ENCODE results near the gene S100PBP. TPM values are rescaled to one million over a fixed set of nuclear protein-coding genes. Genes with fewer than 3 reads are reported as not detected.
A peak's percentile ranks its signal among the peaks of the same experiment; 100 is the strongest.

S100PBP gene
- total and polyA plus RNA-seq, 2 of the 13 experiments (the other 11 are each of a cell fraction or from before 2014, with no cell fraction given), result 20.4 to 26.1 TPM

DNA sequence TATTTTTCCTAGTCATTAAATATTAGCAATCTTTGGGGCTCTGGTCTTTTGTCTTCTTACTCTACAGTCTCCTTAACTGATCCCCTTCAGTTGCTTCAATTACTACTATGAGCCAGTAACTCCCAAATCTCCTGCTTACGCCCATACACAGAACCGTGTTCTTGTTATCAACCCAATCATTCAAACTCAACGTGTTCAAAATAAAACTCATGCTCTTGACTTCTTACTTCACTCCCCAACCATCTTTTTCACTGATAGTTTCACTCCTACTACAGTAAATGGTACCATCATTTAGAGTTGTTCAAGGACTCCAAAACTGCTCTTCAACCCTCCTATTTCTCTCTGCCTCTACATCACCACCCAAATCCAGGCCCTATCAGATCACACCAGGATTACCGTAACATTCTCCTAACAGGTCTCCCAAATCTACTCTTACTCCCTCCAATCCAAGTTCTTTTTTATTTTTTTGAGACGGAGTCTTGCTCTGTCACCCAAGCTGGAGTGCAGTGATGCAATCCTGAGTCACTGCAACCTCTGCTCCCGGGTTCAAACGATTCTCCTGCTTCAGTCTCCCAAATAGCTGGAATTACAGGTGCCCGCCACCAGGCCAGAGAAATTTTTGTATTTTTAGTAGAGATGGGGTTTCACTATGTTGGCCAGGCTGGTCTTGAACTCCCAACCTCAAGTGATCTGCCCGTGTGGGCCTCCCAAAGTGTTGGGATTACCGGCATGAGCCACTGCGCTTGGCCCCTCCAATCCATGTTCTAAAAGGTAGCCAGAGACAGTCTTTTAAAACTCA, 3.3 kb upstream of the S100PBP start (continued):
- TF ChIP-seq, protein P1, sequence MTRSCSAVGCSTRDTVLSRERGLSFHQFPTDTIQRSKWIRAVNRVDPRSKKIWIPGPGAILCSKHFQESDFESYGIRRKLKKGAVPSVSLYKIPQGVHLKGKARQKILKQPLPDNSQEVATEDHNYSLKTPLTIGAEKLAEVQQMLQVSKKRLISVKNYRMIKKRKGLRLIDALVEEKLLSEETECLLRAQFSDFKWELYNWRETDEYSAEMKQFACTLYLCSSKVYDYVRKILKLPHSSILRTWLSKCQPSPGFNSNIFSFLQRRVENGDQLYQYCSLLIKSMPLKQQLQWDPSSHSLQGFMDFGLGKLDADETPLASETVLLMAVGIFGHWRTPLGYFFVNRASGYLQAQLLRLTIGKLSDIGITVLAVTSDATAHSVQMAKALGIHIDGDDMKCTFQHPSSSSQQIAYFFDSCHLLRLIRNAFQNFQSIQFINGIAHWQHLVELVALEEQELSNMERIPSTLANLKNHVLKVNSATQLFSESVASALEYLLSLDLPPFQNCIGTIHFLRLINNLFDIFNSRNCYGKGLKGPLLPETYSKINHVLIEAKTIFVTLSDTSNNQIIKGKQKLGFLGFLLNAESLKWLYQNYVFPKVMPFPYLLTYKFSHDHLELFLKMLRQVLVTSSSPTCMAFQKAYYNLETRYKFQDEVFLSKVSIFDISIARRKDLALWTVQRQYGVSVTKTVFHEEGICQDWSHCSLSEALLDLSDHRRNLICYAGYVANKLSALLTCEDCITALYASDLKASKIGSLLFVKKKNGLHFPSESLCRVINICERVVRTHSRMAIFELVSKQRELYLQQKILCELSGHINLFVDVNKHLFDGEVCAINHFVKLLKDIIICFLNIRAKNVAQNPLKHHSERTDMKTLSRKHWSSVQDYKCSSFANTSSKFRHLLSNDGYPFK (CRISPR knock-in tag; IDR thresholded peaks at IDR 0.05; ENCODE audit: borderline replicate concordance), result no peak
- no peak for TF ChIP-seq MBNL3 (CRISPR knock-in tag; conservative IDR thresholded peaks at IDR 0.05)
- no peak for TF ChIP-seq U2AF2 (IDR thresholded peaks at IDR 0.05; ENCODE audit: low read depth, low read length)
- TF ChIP-seq ZNF30 (CRISPR knock-in tag; IDR thresholded peaks at IDR 0.05), result no peak
- 0 out of 2 replicates have a peak, but pooled peaks have one; percentile 11 for TF ChIP-seq TGIF2 (CRISPR knock-in tag; IDR thresholded peaks at IDR 0.05)
- no peak for TF ChIP-seq ZNF605 (CRISPR knock-in tag; IDR thresholded peaks at IDR 0.05)
- TF ChIP-seq HNF4A (CRISPR knock-in tag; IDR thresholded peaks at IDR 0.05), result peak; percentile 73
- 0 out of 2 replicates have a peak, but pooled peaks have one; percentile 7 for TF ChIP-seq ZNF24 (IDR thresholded peaks at IDR 0.05)
- TF ChIP-seq, protein P2, sequence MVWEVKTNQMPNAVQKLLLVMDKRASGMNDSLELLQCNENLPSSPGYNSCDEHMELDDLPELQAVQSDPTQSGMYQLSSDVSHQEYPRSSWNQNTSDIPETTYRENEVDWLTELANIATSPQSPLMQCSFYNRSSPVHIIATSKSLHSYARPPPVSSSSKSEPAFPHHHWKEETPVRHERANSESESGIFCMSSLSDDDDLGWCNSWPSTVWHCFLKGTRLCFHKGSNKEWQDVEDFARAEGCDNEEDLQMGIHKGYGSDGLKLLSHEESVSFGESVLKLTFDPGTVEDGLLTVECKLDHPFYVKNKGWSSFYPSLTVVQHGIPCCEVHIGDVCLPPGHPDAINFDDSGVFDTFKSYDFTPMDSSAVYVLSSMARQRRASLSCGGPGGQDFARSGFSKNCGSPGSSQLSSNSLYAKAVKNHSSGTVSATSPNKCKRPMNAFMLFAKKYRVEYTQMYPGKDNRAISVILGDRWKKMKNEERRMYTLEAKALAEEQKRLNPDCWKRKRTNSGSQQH (CRISPR knock-in tag; IDR thresholded peaks at IDR 0.05; ENCODE audit: low read depth), result no peak
- TF ChIP-seq, protein P3, sequence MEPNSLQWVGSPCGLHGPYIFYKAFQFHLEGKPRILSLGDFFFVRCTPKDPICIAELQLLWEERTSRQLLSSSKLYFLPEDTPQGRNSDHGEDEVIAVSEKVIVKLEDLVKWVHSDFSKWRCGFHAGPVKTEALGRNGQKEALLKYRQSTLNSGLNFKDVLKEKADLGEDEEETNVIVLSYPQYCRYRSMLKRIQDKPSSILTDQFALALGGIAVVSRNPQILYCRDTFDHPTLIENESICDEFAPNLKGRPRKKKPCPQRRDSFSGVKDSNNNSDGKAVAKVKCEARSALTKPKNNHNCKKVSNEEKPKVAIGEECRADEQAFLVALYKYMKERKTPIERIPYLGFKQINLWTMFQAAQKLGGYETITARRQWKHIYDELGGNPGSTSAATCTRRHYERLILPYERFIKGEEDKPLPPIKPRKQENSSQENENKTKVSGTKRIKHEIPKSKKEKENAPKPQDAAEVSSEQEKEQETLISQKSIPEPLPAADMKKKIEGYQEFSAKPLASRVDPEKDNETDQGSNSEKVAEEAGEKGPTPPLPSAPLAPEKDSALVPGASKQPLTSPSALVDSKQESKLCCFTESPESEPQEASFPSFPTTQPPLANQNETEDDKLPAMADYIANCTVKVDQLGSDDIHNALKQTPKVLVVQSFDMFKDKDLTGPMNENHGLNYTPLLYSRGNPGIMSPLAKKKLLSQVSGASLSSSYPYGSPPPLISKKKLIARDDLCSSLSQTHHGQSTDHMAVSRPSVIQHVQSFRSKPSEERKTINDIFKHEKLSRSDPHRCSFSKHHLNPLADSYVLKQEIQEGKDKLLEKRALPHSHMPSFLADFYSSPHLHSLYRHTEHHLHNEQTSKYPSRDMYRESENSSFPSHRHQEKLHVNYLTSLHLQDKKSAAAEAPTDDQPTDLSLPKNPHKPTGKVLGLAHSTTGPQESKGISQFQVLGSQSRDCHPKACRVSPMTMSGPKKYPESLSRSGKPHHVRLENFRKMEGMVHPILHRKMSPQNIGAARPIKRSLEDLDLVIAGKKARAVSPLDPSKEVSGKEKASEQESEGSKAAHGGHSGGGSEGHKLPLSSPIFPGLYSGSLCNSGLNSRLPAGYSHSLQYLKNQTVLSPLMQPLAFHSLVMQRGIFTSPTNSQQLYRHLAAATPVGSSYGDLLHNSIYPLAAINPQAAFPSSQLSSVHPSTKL (CRISPR knock-in tag; IDR thresholded peaks at IDR 0.05), result 0 out of 2 replicates have a peak, but pooled peaks have one; percentile 28
- TF ChIP-seq PAXIP1 (CRISPR knock-in tag; conservative IDR thresholded peaks at IDR 0.05), result 0 out of 2 replicates have a peak, but pooled peaks have one; percentile 15
- TF ChIP-seq BRCA1 (CRISPR knock-in tag; IDR thresholded peaks at IDR 0.05), result no peak
- TF ChIP-seq RCOR2 (CRISPR knock-in tag; IDR thresholded peaks at IDR 0.05), result no peak
- TF ChIP-seq ARID2 (CRISPR knock-in tag; IDR thresholded peaks at IDR 0.05; ENCODE audit: borderline replicate concordance), result no peak
- TF ChIP-seq ATF3 (CRISPR knock-in tag; IDR thresholded peaks at IDR 0.05), result peak; percentile 95
- TF ChIP-seq SNAI1 (CRISPR knock-in tag; IDR thresholded peaks at IDR 0.05; ENCODE audit: borderline replicate concordance), result no peak
